NCI-H1436 treated with DMSO at 0.1 percent for 48 hours (cell line): Measurements from ENCODE around the gene PRMT7.

Source experiments
- DNase-seq: peaks from one replicate; lab custom pipeline; 2025; lab: John Stamatoyannopoulos, UW

Gene PRMT7

DNA sequence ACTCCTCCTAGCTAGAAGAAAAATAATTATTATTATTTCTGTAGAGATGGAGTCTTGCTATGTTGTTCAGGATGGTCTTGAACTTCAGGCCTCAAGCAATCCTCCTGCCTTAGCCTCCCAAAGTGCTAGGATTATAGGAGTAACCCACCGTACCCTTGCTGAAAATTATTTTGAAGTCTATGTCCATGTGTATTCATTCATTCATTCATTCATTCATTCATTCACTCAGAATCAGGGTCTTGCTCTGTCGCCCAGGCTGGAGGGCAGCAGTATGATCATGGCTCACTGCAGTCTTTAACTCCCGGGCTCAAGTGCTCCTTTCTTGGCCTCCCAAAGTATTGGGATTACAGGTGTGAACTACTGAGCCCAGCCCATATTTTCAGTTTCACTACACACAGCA is 4.2 kb upstream of the PRMT7 start:
- DNase-seq = no peak

DNA sequence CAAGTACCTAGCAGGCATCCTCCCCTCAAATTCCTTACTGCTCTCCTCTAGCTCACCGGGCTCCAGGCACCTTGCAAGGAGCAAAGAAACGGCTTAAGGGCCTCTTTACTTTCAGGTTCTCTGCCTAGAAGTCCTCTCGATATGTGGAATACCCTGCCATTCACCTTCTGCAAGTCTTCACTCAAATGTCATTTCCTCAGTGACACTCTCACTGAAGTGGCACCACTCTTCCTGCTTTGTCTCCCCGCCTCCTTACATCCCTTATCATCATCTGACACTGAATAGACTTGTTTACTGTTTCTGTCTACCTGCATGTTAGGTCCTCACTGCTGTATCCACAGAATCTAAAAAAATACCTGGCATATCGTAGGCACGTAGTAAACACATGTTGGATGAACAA is 1.0 kb upstream of the PRMT7 start:
- DNase-seq = no peak

DNA sequence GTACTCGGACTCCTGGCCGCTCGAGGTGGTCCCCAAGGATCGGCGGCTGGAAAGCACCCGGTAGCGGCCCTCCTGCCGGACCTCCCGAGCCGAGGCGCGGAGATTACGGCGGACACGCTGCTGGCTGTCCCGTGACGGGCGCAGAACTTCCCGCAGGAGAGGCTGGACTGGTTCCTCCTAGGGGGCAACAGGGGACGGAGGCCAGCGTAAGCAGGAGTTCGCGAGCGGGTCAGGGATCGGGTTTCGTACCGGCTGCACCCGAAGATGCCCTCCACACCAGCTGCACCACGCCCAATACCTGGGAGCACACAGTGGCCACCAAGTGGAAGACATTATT is 414 bp upstream of the PRMT7 start:
- no peak for DNase-seq

DNA sequence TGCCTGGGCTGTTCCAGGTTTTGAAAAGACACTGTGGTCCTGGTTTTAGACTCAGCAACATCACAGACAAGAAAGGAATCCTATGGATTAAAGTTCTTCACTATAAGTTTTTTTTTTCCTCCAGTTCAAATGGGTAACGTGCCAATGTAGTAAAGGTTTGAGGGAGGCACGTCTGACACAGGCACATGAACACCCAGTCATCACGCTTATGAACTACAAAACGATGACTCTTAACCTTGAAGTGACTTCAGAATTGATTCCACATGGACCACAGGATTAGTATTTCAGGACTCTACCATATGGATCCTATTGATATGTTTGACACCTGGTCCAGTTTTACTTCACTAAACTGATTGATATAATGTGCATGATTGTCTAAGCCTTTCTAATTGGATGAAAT is 2.3 kb downstream of the PRMT7 start:
- no peak for DNase-seq

DNA sequence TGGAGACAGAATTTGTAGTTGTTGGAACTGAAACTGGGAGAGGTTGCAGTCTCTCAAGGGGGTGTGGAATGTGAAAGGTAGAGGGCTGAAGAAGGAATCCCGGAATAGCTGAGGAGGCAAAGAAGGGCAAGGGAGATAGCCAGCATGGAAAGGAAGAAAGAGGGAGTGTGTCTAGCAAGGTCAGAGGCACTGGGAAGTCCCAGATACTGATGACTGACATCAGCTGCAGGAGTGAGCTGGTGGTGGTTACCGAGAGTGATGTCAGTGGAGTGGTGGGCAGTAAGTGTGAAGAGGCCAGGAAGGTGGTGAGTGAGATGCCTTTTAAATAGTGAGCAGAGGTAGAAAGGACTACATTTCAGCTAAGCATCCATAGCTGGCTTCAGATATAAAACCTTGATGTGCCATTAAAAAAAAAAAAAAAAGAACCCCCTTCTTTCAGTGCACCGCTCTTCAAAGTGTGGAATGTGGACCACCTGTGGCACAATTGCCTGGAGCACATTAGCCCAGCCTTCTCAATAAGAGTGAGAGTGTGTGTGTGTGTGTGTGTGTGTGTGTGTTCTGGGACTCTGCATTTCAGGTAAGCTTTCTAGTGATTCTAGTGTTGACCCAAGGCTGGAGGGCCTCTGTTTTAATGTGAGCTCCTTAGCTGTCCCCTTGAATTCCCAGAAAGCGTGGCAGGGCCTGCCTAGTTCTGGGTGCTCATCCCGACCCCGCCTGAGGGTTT is 8.5 kb downstream of the PRMT7 start:
- DNase-seq = no peak

DNA sequence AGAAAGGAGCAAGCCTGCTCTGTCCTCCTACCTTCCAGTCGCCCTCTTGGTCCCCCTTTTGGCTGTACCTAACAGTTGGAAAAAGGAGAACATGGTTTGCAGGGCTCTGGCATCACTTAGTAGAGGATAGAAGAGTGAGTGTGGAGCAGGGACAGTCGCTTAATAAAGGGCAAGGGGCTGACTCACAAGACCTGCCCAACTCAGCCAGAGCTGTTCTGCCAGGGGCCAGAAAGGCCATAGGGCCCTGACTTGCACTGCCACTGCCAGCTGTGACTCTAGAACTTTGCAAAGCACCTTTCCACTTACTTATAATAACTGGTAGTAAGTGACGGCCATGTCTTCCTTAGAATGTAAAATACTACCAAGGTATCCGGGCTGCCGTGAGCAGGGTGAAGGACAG is 13.5 kb downstream of the PRMT7 start:
- no peak for DNase-seq

DNA sequence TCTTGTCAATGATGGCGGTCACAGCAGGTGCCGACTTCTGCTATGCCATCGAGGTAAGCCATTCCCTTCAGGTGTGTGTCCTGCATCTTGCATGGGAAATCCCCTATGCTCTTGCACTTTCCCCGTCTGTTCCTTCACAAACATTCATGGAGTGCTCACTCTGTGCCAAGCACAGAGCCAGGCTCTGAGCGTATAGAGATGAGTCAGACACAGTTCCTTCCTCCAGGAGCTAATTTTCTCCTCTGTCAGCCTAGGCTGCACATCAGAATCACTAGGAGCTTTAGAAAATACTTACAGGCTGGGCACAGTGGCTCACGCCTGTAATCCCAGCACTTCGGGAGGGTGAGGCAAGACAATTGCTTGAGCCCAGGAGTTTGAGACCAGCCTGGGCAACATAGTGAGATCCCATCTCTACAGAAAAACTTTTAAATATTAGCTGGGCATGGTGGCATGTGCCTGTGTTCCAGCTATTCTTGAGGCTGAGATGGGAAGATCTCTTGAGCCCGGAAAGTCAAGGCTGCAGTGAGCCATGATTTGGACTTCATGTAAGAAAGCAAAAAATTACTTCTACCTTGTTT is 14.1 kb downstream of the PRMT7 start:
- no peak for DNase-seq

DNA sequence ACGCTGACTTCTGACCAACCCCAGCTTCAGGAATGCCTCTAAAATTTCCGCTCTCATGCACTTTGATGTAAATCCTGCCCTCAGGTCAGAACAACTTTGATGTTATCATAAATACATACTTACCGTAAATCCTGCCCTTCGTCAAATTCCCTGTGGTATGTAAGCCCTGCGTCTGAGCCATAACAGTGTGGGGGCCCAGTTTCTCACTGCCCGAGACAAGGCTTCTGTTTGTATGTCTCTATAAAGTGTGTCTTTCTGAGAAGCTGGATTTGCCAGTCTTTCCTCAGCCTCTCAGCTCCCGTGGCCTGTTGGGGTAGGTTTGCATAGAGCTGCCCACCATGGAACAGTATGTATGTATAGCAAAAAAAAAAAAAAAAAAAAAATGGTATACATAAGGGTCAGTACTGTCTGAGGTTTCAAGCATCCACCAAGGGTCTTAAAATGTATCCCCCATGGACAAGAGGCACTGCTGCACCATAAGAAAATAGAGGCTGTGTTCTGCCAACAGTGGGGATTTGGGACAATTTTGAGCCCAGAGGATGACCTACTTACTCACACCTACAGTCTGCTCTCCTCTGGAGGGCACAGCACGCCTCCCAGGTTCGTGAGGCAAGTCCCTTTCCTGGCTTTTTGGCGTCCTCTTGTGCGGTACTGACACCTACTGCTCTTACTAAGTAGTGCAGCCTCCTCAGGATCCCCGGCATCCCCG is 17.5 kb downstream of the PRMT7 start:
- DNase-seq = peak; percentile 19

DNA sequence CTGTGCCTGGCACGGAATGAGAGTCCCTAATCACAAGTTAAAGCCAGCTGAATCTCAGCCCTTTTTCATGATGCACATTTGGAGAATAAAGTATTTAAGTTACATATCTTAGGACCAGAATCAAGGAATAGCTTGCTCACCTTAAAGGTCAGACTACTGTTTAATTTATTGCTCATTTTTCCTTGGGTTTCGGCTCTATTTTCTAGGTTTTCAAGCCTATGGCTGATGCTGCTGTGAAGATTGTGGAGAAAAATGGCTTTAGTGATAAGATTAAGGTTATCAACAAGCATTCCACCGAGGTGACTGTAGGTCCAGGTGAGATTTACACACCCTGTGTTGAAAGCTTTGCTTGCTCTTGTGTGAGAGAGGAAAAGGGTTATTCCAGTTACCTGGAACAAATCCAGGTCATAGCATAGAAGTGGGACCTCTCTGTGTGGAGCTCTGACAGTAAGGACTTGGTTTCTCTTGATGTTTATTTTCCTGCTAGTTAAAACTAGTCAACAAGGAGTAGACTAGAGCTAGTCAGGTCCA is 18.1 kb downstream of the PRMT7 start:
- no peak for DNase-seq

DNA sequence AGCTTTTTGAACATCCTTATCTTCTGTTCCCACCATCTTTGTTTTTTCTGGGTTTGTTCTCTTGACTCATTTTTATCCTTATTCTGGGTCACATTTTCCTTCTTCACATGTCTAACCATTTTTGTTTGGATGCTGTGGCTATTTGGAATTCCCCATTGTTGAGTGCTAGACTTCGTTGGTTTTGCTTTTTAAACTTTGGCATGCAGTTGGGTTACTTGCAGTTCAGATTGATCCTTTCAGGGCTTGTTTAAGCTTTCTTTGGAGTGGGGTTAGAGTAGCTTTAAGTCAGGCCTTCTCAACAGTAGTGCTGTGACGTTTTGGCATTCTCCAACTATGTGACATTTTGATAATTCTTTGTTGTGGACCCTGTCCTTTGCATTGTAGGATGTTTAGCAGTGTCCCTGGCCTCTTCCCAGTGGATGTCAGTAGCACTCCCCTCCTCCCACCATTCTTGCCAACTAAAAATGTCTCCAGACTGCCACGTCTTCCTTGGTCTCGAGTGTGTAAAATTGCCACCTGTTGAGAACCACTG is 21.1 kb downstream of the PRMT7 start:
- DNase-seq = no peak

DNA sequence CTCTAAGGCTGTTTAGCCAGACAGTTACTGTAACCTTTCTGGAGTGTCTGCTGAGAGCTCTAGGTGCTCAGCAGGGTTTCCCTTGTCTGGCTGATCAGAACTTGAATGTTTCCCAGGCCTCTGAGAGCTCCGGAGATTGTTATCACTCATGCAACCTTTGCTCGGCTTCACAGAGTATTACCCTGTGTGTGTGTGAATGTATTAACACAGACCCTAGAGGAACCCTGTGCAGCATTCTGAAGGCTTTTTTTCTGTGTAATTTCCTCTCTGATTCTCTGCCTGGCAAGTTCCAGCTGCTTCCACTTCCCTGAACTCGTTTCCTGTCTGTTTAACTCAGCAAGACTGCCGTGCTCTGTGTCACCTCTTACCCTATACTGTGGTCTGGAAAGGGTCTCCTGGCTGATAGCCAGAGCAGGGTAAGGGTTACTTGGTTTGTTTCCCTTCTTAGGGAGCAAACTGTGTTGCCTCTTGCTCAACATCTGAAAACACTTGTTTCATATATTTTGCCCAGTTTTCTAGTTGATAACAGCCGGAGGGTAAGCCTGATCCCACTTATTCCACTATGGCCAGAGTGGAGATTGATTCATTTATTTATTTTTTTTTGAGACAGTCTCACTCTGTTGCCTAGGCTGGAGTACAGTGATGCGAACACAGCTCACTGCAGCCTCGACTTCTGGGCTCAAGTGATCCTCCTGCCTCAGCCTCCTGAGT is 21.7 kb downstream of the PRMT7 start:
- no peak for DNase-seq

DNA sequence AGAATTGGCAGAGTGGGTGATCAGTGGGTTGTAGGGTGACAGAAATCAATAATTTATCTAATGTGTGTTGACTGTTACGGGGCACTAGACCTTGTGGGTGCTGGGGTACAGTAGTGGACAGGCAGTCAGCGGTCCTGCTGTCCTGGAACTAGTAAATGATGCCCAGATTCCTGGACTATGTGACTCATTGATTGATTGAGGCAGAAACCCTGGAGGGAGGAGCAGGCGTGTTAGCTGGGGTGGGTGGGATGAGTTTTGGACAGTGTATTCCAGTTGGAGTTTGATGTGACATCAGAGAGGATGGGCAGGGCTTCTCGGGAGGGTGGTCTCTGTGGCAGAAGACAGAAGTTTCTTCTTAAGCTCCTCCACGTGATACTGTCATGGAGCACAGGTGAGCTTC is 24.4 kb downstream of the PRMT7 start:
- DNase-seq = no peak

DNA sequence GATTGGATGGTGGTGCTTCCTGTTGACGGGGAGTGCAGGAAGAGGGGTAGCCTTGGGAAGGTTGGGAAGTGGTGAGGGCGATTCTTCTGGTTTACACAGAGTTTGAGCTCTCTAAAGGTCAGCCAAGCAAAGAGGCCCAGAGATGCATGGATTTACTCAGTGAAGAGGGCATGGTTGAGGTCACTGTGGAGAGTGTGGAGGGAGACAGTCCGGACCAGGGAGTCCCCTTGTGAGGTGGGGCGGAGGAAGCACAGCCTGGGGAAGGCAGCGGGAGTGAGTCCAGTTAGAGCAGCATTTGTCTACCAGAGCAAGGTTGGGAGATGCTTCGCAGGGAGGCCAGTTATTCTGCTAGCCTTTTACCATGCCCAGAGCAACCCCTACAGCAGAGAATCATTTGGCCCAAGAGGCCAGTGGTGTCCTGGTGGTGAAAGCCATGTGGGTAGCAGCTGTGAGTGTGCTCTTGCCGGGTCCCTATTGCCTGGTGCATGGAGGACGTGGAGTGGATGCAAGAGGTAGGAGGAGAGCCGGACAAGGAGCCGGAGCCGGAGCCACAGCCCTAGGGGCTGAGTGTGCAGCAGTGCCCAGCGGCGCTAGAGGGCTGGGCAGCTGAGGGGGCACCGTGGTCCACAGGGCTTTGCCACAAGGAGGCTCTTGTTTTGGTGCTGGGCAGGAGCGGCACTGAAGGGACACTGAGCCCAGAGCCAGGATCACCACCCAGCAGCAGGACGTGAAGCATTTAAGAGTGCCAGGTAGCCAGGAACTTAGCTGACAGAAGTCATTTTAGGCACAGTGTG is 27.7 kb downstream of the PRMT7 start:
- DNase-seq = no peak

DNA sequence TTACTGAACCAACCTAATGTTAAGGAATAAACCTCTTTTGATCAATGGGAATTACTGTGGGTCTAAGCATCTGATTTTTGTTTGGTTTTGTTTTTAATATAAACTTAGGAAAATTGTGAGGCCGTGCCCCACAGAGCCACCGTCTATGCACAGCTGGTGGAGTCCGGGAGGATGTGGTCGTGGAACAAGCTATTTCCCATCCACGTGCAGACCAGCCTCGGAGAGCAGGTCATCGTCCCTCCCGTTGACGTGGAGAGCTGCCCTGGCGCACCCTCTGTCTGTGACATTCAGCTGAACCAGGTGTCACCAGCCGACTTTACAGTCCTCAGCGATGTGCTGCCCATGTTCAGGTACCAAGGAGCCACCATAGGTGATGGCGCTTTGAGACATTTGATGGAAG is 28.4 kb downstream of the PRMT7 start:
- DNase-seq = no peak

DNA sequence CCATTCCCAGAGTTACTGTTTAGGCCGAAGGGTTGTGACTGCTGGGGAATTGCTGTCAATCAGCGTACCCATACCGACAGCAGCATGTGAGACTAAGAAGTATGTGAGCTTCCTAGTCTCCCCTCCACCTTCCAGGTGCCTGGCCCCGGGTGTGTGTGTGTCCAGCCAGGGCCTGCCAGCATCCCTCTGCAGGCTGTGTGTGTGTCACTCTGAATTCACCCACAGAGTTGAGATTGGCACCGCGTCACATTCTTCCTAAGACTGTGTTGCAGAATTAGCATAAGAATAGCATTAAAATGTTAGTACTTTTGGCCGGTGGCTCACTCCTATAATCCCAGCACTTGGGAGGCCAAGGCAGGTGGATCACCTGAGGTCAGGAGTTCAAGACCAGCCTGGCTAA is 31.8 kb downstream of the PRMT7 start:
- DNase-seq = no peak

DNA sequence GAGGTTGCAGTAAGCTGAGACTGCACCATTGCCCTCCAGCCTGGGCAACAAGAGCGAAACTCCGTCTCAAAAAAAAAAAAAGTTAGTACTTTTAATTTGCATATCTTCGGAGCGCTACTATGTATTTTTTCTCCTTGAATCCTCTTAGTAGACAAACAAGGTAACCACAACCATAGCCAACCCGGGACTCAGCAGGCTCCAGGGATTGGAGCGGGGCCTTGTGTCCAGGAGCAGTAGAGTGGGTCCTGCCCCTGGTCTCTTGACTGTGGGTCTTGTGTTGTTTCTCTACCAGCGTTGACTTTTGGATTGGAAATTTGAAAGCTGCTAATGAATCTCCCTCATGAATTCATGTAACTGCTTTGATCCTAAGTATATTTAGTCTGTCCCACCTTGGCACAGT is 32.3 kb downstream of the PRMT7 start:
- DNase-seq = no peak

DNA sequence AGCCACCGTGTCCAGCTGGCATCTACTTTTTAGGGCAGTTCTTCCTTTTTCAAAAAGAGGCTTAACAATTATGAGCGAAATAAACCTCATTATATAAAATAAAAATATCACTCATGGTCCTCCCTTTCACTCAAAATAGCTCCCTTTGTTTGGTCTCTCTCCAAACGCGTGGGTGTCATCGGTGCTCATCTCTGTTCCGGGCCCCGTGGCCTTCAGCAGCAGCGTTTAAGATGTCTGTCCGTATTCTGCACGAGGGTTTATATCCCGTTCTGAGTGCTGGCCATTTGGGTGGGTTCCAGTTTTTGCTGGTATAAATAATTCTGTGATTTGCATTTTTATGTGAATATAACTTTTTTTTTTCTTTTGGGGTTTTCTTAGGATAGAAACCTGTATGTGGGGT is 33.4 kb downstream of the PRMT7 start:
- DNase-seq = no peak

DNA sequence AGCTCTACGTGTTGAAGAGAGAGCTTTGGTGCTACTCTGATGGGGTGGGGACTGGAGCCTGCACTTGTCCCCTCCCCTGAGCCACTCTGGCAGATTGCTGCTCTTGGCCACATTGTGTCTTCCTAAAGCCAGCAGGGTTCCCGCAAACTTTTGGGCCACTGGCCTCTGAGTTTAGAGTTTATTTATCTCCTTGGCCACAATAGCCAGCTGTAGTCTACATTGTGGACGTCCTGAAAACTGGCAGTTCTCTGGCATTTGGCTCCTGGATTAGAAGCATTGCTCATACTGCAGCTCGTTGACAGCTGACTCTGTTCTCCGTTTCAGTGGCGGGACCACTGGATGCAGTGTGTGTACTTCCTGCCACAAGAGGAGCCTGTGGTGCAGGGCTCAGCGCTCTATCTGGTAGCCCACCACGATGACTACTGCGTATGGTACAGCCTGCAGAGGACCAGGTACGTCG is 34.6 kb downstream of the PRMT7 start:
- DNase-seq = no peak

DNA sequence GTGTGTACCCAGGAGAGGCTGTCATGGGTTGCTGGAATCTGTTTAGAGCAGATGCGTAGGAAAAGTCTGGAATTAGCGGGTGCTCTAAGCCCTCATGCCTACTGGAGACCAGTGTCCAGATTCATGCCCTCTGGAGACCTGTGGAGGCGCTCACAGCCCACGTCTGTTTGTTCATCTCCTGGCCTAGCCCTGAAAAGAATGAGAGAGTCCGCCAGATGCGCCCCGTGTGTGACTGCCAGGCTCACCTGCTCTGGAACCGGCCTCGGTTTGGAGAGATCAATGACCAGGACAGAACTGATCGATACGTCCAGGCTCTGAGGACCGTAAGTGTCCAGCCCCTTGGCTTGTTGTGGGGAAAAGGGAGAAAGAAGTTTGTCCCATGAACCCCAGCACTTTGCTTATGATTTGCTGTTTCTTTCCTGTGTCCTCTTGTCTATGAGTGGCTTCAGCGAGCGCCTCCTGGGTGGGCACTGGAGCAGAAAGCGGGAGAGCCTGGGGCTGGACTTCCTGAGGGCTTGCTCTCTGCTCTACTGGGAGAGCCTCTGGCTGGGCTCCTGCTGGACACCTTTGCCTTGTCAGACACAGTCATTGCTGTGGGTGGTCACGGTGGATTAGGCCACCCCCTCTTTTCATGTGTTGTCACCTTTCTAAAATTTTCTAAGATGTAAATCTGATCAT is 35.3 kb downstream of the PRMT7 start:
- no peak for DNase-seq

DNA sequence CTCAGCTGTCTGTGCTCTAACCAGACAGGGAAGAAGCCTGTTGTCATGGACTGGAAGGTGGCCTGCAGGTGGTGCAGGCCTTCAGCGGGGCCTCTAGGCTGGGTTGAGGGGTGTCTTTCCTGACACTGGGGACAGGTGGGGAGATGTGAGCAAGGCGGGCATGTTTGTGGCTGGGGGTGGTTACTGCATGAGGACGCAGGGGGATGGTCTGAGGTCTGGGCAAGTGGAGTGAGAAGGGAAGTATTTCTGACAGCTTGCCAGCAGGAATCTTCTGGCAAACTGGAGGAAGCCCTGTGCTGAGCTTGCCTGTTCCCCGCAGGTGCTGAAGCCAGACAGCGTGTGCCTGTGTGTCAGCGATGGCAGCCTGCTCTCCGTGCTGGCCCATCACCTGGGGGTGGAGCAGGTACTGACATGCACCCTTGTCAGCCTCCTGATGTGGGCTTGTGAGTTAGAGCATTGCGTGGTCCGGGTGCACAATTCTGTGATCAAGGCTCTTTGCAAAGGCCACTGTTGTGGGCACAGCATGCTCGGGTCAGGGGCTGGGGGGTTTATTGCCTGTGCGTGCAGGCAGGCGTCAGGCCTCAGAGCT is 36.2 kb downstream of the PRMT7 start:
- no peak for DNase-seq

DNA sequence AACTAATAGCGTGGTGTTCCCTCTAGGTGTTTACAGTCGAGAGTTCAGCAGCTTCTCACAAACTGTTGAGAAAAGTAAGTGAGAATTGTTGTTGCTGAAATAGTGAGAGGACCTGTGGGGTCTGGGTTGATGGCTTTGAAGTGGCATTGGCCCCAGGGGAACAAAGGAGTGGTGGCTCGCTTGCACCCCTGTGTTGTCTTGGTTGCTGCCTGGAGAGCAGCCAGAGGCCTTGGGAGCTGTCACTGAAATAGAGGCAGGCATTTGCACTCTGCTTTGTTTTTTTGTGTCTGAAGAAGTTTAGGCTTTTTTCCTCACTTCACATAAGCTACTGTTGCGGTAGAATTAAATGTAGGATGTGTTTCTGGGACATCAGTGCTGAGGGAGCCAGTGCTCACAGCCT is 36.8 kb downstream of the PRMT7 start:
- no peak for DNase-seq
